ENCODE data around the gene DPYD.

DPYD gene

GRCh38 chr1:97781762-97782337 lies 139.0 kb downstream of the DPYD start:
- DNase-seq = no peak

DNA sequence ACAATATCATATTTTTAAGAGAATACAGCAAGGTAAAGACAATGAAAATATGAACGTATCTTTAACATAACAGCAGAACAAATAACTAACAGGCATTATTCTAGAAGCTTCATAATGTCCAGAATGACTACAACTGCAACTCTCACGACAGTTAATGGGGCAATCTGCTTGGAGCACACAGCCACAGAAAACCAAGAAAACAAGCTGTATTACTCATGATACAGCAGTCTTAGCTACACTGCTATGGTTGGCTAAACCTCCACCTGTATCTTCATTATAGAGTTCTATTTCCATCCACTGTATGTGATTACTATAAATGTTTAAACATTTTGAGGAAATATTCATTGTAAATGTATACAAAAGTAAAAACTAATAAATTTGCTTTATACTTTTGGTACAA lies 139.9 kb downstream of the DPYD start:
- no peak for DNase-seq

- DNase-seq = no peak
Measured at GRCh38 chr1:97778718-97779117, 142.1 kb downstream of the DPYD start.

GRCh38 chr1:97770376-97770775 lies 150.5 kb downstream of the DPYD start:
- DNase-seq = no peak

DNA sequence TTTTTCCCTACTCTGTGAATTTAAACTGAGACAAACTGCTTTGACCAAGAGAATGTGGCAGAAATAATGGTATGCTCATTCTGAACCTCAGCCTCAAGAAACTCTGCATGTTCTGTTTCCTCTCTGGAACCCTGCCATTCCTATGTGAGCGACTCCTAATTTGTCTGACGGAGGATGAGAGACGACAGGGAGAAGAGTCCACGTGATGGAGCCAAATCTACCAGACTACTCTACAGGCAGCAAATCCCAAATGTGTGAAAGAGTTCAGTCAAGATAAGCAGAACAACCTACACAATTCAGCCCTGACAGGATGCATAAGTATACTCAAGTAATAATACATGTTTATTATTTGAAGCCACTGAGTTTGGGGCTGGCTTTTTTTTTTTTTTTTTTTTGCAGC lies 153.5 kb downstream of the DPYD start:
- DNase-seq = no peak

DNA sequence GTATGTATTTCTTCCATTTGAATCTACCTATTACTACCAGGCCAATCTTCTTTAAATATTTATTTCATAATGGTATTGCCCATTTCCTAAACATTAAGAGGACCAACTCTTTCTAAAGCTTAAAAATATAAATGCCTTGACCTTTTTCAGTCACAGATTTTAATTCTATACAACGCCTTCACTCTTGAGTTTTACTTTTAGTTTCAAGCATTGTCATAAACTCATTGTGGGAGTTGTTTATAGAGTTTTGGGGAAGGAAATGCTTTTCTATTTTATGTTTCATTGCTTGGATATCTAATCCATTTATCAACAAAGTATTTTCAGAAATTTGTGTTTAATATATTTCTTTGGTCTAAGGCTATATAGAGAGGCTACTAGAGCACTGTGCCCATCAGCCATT lies 155.8 kb downstream of the DPYD start:
- DNase-seq = no peak

DNA sequence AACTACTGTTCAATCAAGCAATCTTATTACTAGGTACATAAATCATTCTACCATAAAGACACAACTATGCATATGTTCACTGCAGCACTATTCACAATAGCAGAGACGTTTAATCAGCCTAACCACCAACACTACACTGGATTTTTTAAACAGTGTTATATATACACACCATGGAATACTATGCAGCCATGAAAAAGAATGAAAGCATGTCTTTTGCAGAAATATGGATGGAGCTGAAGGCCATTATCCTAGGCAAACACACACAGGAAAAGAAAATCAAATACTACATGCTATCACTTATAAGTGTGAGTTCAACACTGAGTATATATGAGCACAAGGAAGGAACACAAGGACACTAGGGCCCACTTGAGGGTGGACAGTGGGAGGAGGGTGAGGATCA lies 159.2 kb downstream of the DPYD start:
- DNase-seq = no peak

GRCh38 chr1:97759078-97759477 lies 161.8 kb downstream of the DPYD start:
- DNase-seq = no peak

GRCh38 chr1:97758541-97759057 lies 162.2 kb downstream of the DPYD start:
- DNase-seq = no peak

DNA sequence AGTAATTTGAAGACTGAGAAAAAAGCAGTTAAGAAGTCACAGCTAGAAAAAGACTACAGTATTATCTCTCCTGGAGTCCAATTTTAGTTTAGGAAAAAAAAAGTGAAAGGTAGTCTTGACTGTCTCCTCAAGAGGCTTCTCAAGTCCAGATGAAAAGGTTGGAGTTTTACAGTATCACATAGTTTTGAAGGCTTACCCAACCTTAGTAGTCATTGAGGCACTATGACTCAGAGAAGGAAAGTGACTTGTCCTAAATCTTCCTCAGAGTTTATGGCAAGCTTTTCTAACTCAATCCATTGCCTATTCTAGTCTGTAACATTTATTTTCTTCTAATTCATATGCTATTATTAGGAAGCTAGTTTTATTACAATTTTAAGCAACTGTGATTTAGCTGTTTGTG lies 174.9 kb downstream of the DPYD start:
- no peak for DNase-seq

GRCh38 chr1:97744977-97745376 lies 175.9 kb downstream of the DPYD start:
- DNase-seq = no peak

DNA sequence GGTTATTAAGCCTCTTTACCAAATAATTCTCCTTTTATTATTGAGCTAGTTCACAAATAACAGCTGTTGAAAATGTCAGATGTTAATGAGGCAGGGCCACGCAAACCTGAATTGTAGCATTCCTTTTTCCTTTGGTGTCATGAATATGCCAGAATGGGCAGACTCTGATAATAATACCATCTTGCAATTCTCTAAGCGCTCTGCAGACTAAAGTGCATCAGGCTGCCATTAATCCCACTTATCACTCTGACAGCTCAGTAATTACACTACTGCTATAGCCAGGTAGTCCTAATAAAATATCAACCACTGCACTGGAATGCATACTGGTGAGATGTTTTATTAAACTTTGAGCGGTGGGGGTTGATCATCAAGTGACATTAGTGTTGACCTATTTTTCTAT lies 177.7 kb downstream of the DPYD start:
- DNase-seq = no peak

- no peak for DNase-seq
Measured at GRCh38 chr1:97740891-97741290, 179.9 kb downstream of the DPYD start.

GRCh38 chr1:97739596-97740103 lies 181.2 kb downstream of the DPYD start:
- no peak for DNase-seq

GRCh38 chr1:97738270-97738669 lies 182.6 kb downstream of the DPYD start:
- no peak for DNase-seq

GRCh38 chr1:97730271-97730670 lies 190.6 kb downstream of the DPYD start:
- DNase-seq = no peak

- no peak for DNase-seq
Measured at GRCh38 chr1:97728436-97728835, 192.4 kb downstream of the DPYD start.

- no peak for DNase-seq
Measured at GRCh38 chr1:97727029-97727428, 193.8 kb downstream of the DPYD start.

DNA sequence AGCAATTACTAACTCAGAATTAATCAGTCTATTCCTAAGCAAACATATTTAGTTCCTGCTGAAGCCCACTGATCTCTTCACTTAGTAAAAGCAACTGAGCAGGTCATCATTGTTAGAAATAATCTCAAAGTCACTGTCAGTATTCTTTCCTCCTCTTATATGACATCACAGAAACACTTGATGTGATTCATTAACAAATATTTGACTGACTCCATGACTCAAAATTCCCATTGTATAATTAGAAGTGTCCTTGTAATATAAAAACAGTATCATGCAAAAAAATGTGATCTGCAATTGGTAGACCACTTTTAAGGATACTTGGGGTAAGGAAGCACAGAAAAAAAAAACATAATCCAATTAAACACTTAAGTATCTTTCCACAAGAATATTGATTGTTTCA lies 194.4 kb downstream of the DPYD start:
- no peak for DNase-seq

DNA sequence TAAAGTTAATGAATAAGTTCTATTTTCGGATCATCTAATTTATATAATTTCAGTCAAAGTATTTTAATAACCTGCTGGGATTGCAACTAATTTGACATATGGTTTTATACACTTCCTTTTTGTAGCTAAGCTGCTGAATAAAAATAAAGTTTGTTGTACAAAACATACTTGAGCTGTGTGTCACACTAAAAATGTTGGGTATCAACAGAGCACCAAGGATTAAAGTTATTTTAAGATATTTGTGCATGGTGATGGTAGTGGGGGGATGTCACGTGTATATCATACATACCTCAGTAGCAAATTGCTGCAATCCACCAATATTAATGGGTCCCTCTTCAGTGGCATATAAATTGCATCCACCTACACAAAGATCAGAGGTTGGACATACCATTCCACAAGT lies 199.6 kb downstream of the DPYD start:
- DNase-seq = no peak

GRCh38 chr1:97712980-97713379 lies 207.9 kb downstream of the DPYD start:
- DNase-seq = no peak

DNA sequence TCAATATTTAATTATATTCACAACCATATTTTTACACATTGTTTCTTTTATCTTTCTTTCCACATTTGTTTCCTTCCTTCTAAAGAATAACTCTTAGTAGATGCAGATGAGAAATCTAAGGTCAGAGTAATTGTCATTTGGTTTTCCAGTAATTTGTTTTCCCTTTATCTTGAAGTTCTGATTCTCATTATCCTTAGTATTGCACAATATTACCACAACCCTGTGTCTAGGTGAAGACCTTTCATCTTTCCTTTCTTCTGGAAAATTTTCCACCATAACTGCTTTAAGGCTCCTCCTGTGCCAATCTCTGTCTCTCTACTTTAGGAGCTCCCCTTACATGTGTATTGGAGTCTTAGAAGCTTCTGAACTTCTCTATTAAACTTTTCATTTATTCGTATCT lies 209.0 kb downstream of the DPYD start:
- no peak for DNase-seq

- DNase-seq = no peak
Measured at GRCh38 chr1:97693601-97694000, 227.2 kb downstream of the DPYD start.

GRCh38 chr1:97691325-97691724 lies 229.5 kb downstream of the DPYD start:
- DNase-seq = no peak

- no peak for DNase-seq
Measured at GRCh38 chr1:97685360-97685759, 235.5 kb downstream of the DPYD start.
